HG03135 (cell line): ENCODE data around the gene NSMCE3.

Source experiments
- ATAC-seq: cut with Tn5 transposase; IDR thresholded peaks from one replicate; pipeline ENCODE4 v1.9.1; 2021; ENCODE audit warnings: mild to moderate bottlenecking, moderate library complexity; ENCODE audit not compliant: unreplicated experiment

The NSMCE3 gene

DNA sequence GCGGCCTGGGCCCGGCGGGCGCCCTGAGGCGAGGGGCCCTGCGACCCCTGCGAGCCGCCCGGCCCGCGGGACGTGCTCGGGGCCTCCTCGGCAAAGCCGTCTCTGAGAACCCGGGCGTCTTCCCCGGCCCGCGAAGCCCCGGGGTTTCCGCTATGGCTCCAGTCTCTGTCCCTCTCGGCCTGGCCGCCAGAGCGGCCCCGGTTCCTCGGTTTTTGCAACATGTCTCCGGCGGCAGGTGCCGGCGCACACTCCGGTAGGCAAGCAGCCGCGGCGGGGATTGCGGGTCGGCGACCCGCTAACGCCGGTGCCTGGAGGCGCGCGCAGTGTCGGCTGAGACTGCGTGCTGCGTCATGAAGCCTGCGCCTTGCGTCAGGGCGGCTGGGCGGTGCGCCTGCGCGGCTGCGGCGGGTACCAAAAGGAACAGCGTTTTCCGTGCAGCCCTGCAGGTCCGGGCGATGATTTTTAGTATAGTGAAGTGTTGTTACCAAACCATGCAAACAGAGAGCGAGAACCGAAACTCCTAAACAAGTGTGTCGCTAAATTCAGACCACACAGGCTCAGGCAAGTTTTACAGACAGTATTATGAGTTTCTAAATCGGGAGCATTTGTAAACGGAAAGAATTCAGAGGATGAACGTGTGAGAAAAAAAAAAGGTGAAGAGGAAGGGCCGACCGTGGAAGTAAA lies at the start of gene NSMCE3:
NSMCE3 (minus strand) TSS at position 338 of the 684 bp plus-strand sequence; CDS start at position 221, 117 bp downstream.
- peak; percentile 88 for ATAC-seq

- ATAC-seq: no peak
Measured at GRCh38 chr15:29316422-29316821, 46.8 kb upstream of the NSMCE3 start.

DNA sequence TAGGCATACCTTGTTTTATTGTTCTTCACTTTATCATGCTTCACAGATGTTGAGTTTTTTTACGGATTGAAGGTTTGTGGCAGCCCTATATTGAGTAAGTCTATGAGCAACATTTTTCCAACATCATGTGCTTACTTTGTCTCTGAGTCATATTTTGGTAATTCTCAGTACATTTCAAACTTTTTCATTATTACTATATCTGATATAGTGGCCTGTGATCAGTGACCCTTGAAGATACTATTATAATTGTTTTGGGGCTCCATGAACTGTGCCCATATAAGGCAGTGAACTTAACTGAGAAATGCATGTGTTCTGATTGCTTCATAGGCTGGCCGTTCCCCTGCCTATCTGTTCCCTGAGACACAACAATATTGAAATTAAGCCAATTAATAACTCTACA lies 42.8 kb upstream of the NSMCE3 start:
- no peak for ATAC-seq

DNA sequence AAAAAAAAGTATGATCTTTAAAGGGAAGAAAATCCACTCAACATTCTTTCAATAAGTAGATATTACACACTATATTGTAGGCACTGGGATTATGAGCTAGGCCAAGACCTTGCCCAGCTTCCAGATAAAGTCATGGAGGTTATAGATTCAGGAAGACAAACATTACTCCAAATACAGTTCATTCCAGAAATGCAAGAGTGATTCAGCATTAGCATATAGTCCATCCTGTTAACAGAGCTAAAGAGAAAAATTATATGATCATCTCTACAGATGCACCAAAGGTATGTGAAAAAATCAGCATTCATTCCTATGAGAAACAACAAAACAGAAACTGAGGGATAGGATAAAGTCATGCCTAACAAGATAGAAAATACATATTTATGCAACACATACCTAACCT lies 42.1 kb upstream of the NSMCE3 start:
- no peak for ATAC-seq

DNA sequence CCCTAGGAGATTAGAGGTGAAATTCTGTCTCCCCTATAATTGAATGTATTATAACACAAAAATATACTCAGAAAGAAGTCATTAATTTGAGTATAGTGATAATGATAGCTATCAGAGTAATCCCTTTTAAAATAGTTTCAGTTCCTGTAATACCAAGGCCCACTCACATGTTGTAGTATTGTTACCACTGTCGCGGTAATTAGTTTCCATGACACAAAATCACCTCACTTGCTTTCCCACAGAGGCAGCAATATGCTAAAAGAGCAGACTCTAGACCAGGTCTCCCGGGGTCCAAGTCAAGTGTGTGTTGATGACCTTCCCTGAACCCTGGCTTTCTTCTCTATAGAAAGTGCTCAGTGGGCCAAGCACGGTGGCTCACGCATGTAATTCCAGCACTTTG lies 39.5 kb upstream of the NSMCE3 start:
- ATAC-seq: peak; percentile 86

DNA sequence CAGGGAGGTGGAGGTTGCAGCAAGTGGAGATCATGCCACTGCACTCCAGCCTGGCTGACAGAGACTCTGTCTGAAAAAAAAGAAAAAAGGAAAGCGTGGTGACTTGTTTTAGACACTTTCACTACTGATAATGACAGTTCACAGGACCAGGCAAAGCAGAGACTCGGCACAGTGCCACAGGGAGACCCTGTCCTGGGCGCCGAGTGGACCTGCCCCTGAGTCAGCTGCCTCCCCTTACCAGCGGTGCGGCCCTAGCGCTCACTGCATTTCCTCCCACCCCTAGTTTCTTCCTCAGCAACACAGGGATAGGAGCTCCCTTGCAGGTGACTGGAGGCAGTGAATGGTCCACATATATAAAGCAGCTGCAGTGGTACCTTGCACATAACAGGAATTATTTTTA lies 38.7 kb upstream of the NSMCE3 start:
- ATAC-seq: no peak

DNA sequence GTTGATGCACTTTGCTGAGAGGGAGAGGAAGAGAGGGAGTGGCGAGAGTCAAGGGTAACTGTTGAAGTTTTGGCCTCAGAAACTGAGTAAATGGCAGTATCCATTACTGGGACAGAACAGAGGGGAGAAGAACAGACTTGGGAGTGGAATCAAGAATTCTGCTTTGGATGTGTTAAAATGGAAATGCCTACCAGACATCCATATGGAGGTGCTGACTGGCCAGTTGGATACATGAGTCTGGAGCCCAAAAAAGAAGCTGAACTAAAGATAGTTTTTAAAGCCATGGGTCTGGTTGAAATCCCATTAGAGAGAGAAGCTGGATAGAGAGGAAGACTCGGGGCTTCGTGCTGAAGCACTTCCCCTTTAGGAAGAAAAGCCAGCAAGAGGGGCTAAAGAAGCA lies 35.9 kb upstream of the NSMCE3 start:
- no peak for ATAC-seq

- ATAC-seq: no peak
Measured at GRCh38 chr15:29302871-29303270, 33.2 kb upstream of the NSMCE3 start.

DNA sequence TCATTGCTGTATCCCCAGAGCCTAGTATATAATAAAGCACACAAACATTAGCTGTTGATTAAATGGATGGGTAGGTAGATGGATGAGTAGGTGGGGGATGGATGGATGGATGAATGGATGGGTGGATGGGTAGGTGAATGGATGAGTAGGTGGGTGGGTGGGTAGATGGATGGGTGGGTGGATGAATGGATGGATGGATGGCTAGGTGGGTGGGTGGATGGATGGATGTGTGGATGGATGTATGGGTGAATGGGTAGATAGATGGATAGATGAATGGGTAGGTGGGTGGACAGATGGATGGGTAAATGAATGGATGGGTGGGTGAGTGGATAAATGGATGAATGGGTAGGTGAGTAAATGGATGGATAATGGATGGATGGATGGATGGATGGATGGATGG lies 30.2 kb upstream of the NSMCE3 start:
- no peak for ATAC-seq

- ATAC-seq: no peak
Measured at GRCh38 chr15:29299331-29299730, 29.7 kb upstream of the NSMCE3 start.

- ATAC-seq: no peak
Measured at GRCh38 chr15:29294732-29295325, 25.2 kb upstream of the NSMCE3 start.

- no peak for ATAC-seq
Measured at GRCh38 chr15:29291067-29291845, 21.6 kb upstream of the NSMCE3 start.

DNA sequence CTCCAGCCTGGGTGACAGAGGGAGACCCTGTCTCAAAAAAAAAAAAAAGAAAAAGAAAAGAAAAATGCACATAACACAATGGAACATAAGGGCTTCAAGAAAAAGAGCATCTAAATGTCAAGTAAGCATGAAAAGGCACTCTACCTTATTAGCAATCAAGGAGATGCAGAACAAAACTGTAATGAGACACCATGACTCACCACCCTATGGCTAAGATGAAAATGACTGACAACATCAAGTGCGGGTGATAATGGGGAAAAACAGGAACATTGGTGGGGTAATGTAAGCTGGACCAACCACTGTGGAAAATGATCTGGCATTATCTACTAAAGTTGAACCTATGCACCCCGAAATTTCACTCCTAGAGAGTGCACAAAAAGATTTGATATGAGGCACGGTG lies 19.6 kb upstream of the NSMCE3 start:
- no peak for ATAC-seq

DNA sequence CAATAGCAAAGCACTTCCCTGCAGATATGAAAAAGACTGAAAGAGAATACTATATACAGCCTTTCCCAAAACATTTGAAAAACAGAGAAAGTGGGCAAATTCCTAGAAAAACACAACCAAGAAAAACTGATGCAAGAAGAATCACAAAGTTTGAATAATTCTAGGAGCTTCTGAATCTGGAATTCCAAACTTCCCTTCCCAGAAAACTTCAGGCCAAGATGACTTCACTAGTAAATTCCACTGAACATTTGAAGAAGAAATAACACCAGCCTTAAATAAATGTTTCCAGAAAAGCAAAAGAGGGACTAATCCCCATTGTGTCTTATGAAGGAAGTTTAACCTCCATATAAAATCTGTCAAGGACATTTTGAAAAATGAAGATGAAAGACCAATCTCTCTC lies 15.8 kb upstream of the NSMCE3 start:
- no peak for ATAC-seq

DNA sequence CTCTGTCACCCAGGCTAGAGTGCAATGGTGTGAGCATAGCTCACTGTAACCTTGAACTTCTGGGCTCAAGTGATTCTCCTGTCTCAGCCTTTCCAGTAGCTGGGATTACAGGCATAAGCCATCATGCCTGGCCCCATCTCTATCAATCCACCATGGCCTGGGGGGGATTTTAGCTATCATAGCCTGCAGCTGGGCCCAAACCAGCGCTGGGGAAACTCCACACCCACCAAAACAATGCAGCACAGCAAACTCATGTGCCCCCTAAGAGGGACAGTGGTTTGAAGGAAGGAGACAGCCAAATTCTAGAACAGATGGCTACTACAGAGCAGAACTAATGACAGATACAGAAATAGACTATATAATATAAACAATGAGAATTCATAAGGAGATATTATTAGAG lies 13.8 kb upstream of the NSMCE3 start:
- ATAC-seq: no peak

DNA sequence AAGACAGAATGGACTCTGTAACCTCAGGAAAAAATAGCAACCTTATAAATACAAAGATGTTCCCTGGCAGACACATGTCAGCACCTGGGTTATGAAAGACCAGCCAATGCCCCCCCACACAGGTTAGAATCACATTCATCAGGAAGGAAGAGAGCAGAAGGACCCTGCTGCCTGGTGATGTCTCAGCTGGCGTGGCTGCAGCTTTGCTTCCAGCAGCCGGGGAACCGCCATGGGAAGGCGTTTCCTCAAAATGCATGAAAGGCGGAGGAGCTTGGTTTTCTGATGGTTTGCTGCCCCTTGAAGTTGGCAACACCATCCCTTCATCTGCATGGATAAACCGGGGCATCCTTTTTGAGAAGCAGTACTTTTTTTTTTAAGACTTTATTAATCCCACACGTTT lies 10.9 kb upstream of the NSMCE3 start:
- no peak for ATAC-seq

DNA sequence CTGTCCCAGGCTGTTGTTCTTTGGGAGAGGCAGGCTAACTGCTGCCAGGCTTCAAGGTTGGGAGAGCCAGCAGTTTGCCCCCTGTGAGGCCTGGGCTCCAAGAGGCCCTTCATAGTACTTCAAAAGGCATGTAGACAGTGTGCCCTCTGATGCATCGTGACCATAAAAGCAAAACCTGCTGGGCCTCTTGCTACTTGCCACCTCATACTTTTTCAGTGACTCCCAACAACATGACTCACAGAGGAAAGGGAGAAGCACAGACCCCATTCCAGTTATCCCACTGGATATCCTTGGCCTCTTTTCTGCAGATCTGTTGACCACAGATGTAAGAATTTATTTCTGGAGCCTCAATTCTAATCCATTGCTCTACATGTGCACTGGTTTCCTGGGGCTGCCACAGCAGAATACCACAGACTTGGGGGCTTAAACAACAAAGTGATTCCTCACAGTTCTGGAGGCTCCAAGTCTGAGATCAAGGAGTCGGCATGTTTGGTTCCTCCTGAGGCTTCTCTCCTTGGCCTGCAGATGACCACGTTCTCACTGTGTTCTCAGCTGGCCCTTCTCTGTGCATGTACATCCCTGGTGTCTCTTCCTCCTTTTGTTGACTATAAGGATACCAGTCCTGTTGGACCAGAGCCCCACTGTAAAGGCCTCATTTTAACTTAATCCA lies 8.9 kb upstream of the NSMCE3 start:
- ATAC-seq: no peak

DNA sequence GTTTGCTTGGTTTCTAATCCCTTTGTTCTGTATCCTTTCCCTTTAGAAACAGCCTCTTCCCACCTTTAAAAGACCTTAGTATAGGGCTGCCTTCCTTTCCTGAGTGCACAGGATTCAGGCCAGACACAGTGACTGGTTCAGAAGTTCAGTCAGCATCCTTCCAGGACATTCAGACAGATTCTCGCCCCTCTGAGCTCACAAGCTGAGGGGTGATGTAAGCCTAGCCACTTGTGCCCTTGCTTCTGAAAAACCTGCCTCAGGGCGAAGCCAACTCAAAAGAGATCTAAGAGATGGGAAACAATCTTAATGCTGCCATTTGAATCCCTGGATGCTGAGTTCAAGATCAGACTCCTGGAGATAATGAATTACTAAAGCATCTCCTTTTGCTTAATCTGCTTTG lies 6.7 kb upstream of the NSMCE3 start:
- no peak for ATAC-seq

DNA sequence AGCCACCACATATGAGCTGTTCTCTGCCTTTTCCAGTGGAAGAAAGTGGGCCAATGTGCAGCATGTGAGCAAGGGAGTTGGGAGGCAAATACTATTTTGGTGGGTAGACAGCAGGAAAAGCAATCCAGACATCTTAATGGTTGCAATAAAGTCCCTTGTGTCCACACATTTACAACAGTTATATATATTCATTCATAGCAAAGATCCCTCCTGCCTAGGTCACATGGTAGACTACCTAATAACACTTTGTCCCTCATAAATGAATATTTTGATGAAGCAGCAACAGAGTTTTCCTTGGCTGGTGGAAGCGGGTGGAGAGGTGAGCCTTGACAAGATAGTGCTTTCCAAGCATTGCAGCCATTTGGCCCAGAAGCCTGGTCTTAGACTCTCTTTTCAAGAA lies 6.2 kb upstream of the NSMCE3 start:
- ATAC-seq: no peak

DNA sequence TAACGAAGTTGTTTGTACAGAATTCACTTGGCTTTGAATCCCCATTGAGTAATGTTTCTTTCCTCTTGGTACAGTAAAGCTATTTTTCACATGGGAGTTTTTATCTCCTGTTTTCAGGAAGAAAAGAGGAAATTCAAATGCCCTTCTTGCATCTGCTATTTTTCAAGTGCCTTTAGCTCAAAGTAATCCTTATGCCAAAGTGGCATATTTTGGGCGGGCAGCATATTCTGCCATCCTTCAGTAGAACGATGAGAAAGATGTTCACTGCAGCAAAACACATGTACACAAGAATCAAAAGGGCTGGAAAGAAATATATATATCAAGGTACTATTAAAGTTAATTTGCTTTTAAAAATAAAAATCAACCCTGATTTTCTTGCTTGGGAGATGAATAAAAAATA lies 5.3 kb upstream of the NSMCE3 start:
- no peak for ATAC-seq

- no peak for ATAC-seq
Measured at GRCh38 chr15:29272219-29272618, 2.6 kb upstream of the NSMCE3 start.

DNA sequence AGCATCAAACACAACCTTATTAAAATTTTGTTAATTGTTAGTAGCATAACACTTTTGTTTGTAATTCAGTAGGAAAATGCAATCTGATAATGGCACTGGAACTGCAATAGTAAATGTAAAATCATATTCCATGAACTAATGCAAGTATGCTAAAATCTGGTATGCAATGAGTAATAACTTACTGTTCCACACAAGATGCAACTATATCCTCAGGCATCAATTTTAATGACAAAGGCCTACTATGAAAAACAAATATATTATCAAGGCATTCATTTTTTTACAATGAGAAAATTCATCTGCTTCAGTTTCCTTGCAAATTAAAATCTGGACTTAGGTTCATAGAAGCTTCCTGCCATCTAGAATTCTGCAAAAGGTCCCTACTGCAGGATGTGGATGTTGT lies 1.4 kb upstream of the NSMCE3 start:
- no peak for ATAC-seq
